ENCODE measurements around the gene MYO18A.

Gene MYO18A

GRCh38 chr17:29159306-29159860 is 20.8 kb downstream of the MYO18A start:
- Histone ChIP-seq H3K4me3 (ENCODE audit: low read length in 2 of 2) (peak overlapping the region in 1 of 2 donors; percentile 15), H3K27me3 (ENCODE audit: control insufficient read depth in 2 of 2, insufficient read depth in 2 of 2, low read length in 2 of 2) (no peaks in the 10 kb centered on the region), H3K9me3 (ENCODE audit: control insufficient read depth in 2 of 2, low read length in 2 of 2) (no peaks in the 10 kb centered on the region), H3K36me3 (ENCODE audit: control insufficient read depth in 2 of 2, insufficient read depth in 2 of 2, low read length in 2 of 2) (peaks cover 5 to 11% of the 10 kb centered on the region in 2 donors), H3K9ac (ENCODE audit: low read depth in 1 of 2, low read length in 2 of 2) (peak overlapping the region in 1 of 2 donors; percentile 14), H3K27ac (ENCODE audit: low read depth in 2 of 2, low read length in 2 of 2) (peak overlapping the region in 1 of 2 donors; percentile 33), H3K4me1 (ENCODE audit: control insufficient read depth in 2 of 2, insufficient read depth in 2 of 2, low read length in 2 of 2) (peaks cover 36 to 45% of the 10 kb centered on the region in 2 donors)

- Histone ChIP-seq H3K36me3 (ENCODE audit: control insufficient read depth in 2 of 2, insufficient read depth in 2 of 2, low read length in 2 of 2) (peaks cover 4 to 7% of the 10 kb centered on the region in 2 donors), H3K4me3 (ENCODE audit: low read length in 2 of 2) (peak overlapping the region in 1 of 2 donors; percentile 15), H3K9ac (ENCODE audit: low read depth in 1 of 2, low read length in 2 of 2) (peak overlapping the region in 1 of 2 donors; percentile 14), H3K27ac (ENCODE audit: low read depth in 2 of 2, low read length in 2 of 2) (peak overlapping the region in 1 of 2 donors; percentile 33), H3K9me3 (ENCODE audit: control insufficient read depth in 2 of 2, low read length in 2 of 2) (no peaks in the 10 kb centered on the region), H3K4me1 (ENCODE audit: control insufficient read depth in 2 of 2, insufficient read depth in 2 of 2, low read length in 2 of 2) (peaks cover 40 to 47% of the 10 kb centered on the region in 2 donors), H3K27me3 (ENCODE audit: control insufficient read depth in 2 of 2, insufficient read depth in 2 of 2, low read length in 2 of 2) (no peaks in the 10 kb centered on the region)
These were observed 21.5 kb downstream of the MYO18A start for GRCh38 chr17:29158488-29159275.

- no peak overlapping the region for H3K27ac ChIP-seq (ENCODE audit: low read depth in 2 of 2, low read length in 2 of 2)
These were observed 22.1 kb downstream of the MYO18A start for GRCh38 chr17:29158096-29158487.

GRCh38 chr17:29157310-29157709 is 22.9 kb downstream of the MYO18A start:
- H3K36me3 ChIP-seq (ENCODE audit: control insufficient read depth in 2 of 2, insufficient read depth in 2 of 2, low read length in 2 of 2): peaks cover 0 to 4% of the 10 kb centered on the region in 2 donors
- H3K4me1 ChIP-seq (ENCODE audit: control insufficient read depth in 2 of 2, insufficient read depth in 2 of 2, low read length in 2 of 2): peaks cover 40 to 47% of the 10 kb centered on the region in 2 donors
- no peaks in the 10 kb centered on the region for H3K9me3 ChIP-seq (ENCODE audit: control insufficient read depth in 2 of 2, low read length in 2 of 2)
- peak overlapping the region in 1 of 2 donors; percentile 83 for H3K27ac ChIP-seq (ENCODE audit: low read depth in 2 of 2, low read length in 2 of 2)
- no peaks in the 10 kb centered on the region for H3K27me3 ChIP-seq (ENCODE audit: control insufficient read depth in 2 of 2, insufficient read depth in 2 of 2, low read length in 2 of 2)
- H3K9ac ChIP-seq (ENCODE audit: low read depth in 1 of 2, low read length in 2 of 2): no peak overlapping the region
- H3K4me3 ChIP-seq (ENCODE audit: low read length in 2 of 2): no peak overlapping the region

More at GRCh38 chr17:29158096-29158487, 22.1 kb downstream of the MYO18A start:
- H3K9me3 ChIP-seq (ENCODE audit: control insufficient read depth in 2 of 2, low read length in 2 of 2): no peaks in the 10 kb centered on the region
- H3K9ac ChIP-seq (ENCODE audit: low read depth in 1 of 2, low read length in 2 of 2): no peak overlapping the region
- H3K27me3 ChIP-seq (ENCODE audit: control insufficient read depth in 2 of 2, insufficient read depth in 2 of 2, low read length in 2 of 2): no peaks in the 10 kb centered on the region
- peaks cover under 1 to 7% of the 10 kb centered on the region in 2 donors for H3K36me3 ChIP-seq (ENCODE audit: control insufficient read depth in 2 of 2, insufficient read depth in 2 of 2, low read length in 2 of 2)
- H3K4me1 ChIP-seq (ENCODE audit: control insufficient read depth in 2 of 2, insufficient read depth in 2 of 2, low read length in 2 of 2): peaks cover 40 to 47% of the 10 kb centered on the region in 2 donors
- no peak overlapping the region for H3K4me3 ChIP-seq (ENCODE audit: low read length in 2 of 2)

GRCh38 chr17:29156781-29157180 is 23.4 kb downstream of the MYO18A start:
- no peaks in the 10 kb centered on the region for H3K9me3 ChIP-seq (ENCODE audit: control insufficient read depth in 2 of 2, low read length in 2 of 2)
- H3K4me3 ChIP-seq (ENCODE audit: low read length in 2 of 2): no peak overlapping the region
- H3K4me1 ChIP-seq (ENCODE audit: control insufficient read depth in 2 of 2, insufficient read depth in 2 of 2, low read length in 2 of 2): peaks cover 40 to 47% of the 10 kb centered on the region in 2 donors
- peak overlapping the region in 1 of 2 donors; percentile 83 for H3K27ac ChIP-seq (ENCODE audit: low read depth in 2 of 2, low read length in 2 of 2)
- peaks cover 0 to 4% of the 10 kb centered on the region in 2 donors for H3K36me3 ChIP-seq (ENCODE audit: control insufficient read depth in 2 of 2, insufficient read depth in 2 of 2, low read length in 2 of 2)
- no peaks in the 10 kb centered on the region for H3K27me3 ChIP-seq (ENCODE audit: control insufficient read depth in 2 of 2, insufficient read depth in 2 of 2, low read length in 2 of 2)
- H3K9ac ChIP-seq (ENCODE audit: low read depth in 1 of 2, low read length in 2 of 2): no peak overlapping the region

- Histone ChIP-seq H3K4me1 (ENCODE audit: control insufficient read depth in 2 of 2, insufficient read depth in 2 of 2, low read length in 2 of 2) (peaks cover 40 to 47% of the 10 kb centered on the region in 2 donors), H3K9ac (ENCODE audit: low read depth in 1 of 2, low read length in 2 of 2) (peak overlapping the region in 1 of 2 donors; percentile 9), H3K27me3 (ENCODE audit: control insufficient read depth in 2 of 2, insufficient read depth in 2 of 2, low read length in 2 of 2) (no peaks in the 10 kb centered on the region), H3K27ac (ENCODE audit: low read depth in 2 of 2, low read length in 2 of 2) (peak overlapping the region; percentile 76 to 83), H3K4me3 (ENCODE audit: low read length in 2 of 2) (no peak overlapping the region), H3K36me3 (ENCODE audit: control insufficient read depth in 2 of 2, insufficient read depth in 2 of 2, low read length in 2 of 2) (peaks cover 0 to 4% of the 10 kb centered on the region in 2 donors), H3K9me3 (ENCODE audit: control insufficient read depth in 2 of 2, low read length in 2 of 2) (no peaks in the 10 kb centered on the region)
These were observed 24.2 kb downstream of the MYO18A start for GRCh38 chr17:29155966-29156338.

GRCh38 chr17:29155227-29155965 is 24.8 kb downstream of the MYO18A start:
- Histone ChIP-seq H3K4me3 (ENCODE audit: low read length in 2 of 2) (peak overlapping the region in 1 of 2 donors; percentile 20), H3K4me1 (ENCODE audit: control insufficient read depth in 2 of 2, insufficient read depth in 2 of 2, low read length in 2 of 2) (peaks cover 38 to 44% of the 10 kb centered on the region in 2 donors), H3K9me3 (ENCODE audit: control insufficient read depth in 2 of 2, low read length in 2 of 2) (no peaks in the 10 kb centered on the region), H3K9ac (ENCODE audit: low read depth in 1 of 2, low read length in 2 of 2) (peak overlapping the region; percentile 14 to 29), H3K27me3 (ENCODE audit: control insufficient read depth in 2 of 2, insufficient read depth in 2 of 2, low read length in 2 of 2) (no peaks in the 10 kb centered on the region), H3K27ac (ENCODE audit: low read depth in 2 of 2, low read length in 2 of 2) (peak overlapping the region; percentile 76 to 83), H3K36me3 (ENCODE audit: control insufficient read depth in 2 of 2, insufficient read depth in 2 of 2, low read length in 2 of 2) (peaks cover 0 to 4% of the 10 kb centered on the region in 2 donors)

- H3K4me3 ChIP-seq (ENCODE audit: low read length in 2 of 2): peak overlapping the region in 1 of 2 donors; percentile 9
- peak overlapping the region; percentile 29 to 41 for H3K9ac ChIP-seq (ENCODE audit: low read depth in 1 of 2, low read length in 2 of 2)
- peak overlapping the region; percentile 76 to 83 for H3K27ac ChIP-seq (ENCODE audit: low read depth in 2 of 2, low read length in 2 of 2)
- peaks cover 0 to 4% of the 10 kb centered on the region in 2 donors for H3K36me3 ChIP-seq (ENCODE audit: control insufficient read depth in 2 of 2, insufficient read depth in 2 of 2, low read length in 2 of 2)
- peaks cover 31 to 39% of the 10 kb centered on the region in 2 donors for H3K4me1 ChIP-seq (ENCODE audit: control insufficient read depth in 2 of 2, insufficient read depth in 2 of 2, low read length in 2 of 2)
- H3K9me3 ChIP-seq (ENCODE audit: control insufficient read depth in 2 of 2, low read length in 2 of 2): no peaks in the 10 kb centered on the region
- H3K27me3 ChIP-seq (ENCODE audit: control insufficient read depth in 2 of 2, insufficient read depth in 2 of 2, low read length in 2 of 2): no peaks in the 10 kb centered on the region
These were observed 25.5 kb downstream of the MYO18A start for GRCh38 chr17:29154516-29155226.

- H3K4me1 ChIP-seq (ENCODE audit: control insufficient read depth in 2 of 2, insufficient read depth in 2 of 2, low read length in 2 of 2): peaks cover 32 to 34% of the 10 kb centered on the region in 2 donors
- no peaks in the 10 kb centered on the region for H3K9me3 ChIP-seq (ENCODE audit: control insufficient read depth in 2 of 2, low read length in 2 of 2)
- H3K27ac ChIP-seq (ENCODE audit: low read depth in 2 of 2, low read length in 2 of 2): no peak overlapping the region
- no peaks in the 10 kb centered on the region for H3K27me3 ChIP-seq (ENCODE audit: control insufficient read depth in 2 of 2, insufficient read depth in 2 of 2, low read length in 2 of 2)
- H3K9ac ChIP-seq (ENCODE audit: low read depth in 1 of 2, low read length in 2 of 2): no peak overlapping the region
- no peak overlapping the region for H3K4me3 ChIP-seq (ENCODE audit: low read length in 2 of 2)
- peaks cover 0 to 4% of the 10 kb centered on the region in 2 donors for H3K36me3 ChIP-seq (ENCODE audit: control insufficient read depth in 2 of 2, insufficient read depth in 2 of 2, low read length in 2 of 2)
These were observed 28.6 kb downstream of the MYO18A start for GRCh38 chr17:29151567-29151966.
